A204.1 (cell line): ENCODE results near the gene ABHD16A.

Experiments used
- FAIRE-seq: peaks from 2 replicates; lab custom pipeline; 2012; peaks lifted over from hg19 to GRCh38; lab: Jason Lieb, UNC

The ABHD16A gene

GRCh38 chr6:31661262-31662123 lies 41.6 kb downstream of the ABHD16A start:
- no peak for FAIRE-seq

- no peak for FAIRE-seq
Measured at GRCh38 chr6:31660381-31661261, 42.5 kb downstream of the ABHD16A start, which contains the start of gene C6orf47. Gene C6orf47, minus strand, starts transcription at chr6:31660778. Its CDS starts 831 bp downstream, at chr6:31659947.

GRCh38 chr6:31659649-31660380 lies 43.3 kb downstream of the ABHD16A start:
- FAIRE-seq, result no peak

GRCh38 chr6:31658983-31659648 lies 44.0 kb downstream of the ABHD16A start:
- FAIRE-seq, result no peak

GRCh38 chr6:31658158-31658688 lies 44.9 kb downstream of the ABHD16A start:
- FAIRE-seq, result no peak

- no peak for FAIRE-seq
Measured at GRCh38 chr6:31657406-31658157, 45.5 kb downstream of the ABHD16A start.

- FAIRE-seq, result no peak
Measured at GRCh38 chr6:31655349-31656237, 47.5 kb downstream of the ABHD16A start, which contains the start of gene APOM. Gene APOM, plus strand, starts transcription at chr6:31655894. Its CDS starts 73 bp downstream, at chr6:31655967.

- FAIRE-seq, result no peak
Measured at GRCh38 chr6:31654574-31655348, 48.4 kb downstream of the ABHD16A start.

- peak; percentile 78 for FAIRE-seq
Measured at GRCh38 chr6:31652925-31653724, 50.0 kb downstream of the ABHD16A start.

- no peak for FAIRE-seq
Measured at GRCh38 chr6:31651602-31652191, 51.4 kb downstream of the ABHD16A start.

- no peak for FAIRE-seq
Measured at GRCh38 chr6:31645325-31645724, 57.8 kb downstream of the ABHD16A start.

GRCh38 chr6:31643818-31644454 lies 59.2 kb downstream of the ABHD16A start:
- FAIRE-seq, result no peak

- FAIRE-seq, result no peak
Measured at GRCh38 chr6:31642798-31643570, 60.1 kb downstream of the ABHD16A start.

GRCh38 chr6:31641370-31641769 lies 61.8 kb downstream of the ABHD16A start:
- no peak for FAIRE-seq

GRCh38 chr6:31640612-31641011 lies 62.5 kb downstream of the ABHD16A start:
- FAIRE-seq, result no peak

- FAIRE-seq, result no peak
Measured at GRCh38 chr6:31639449-31639861, 63.7 kb downstream of the ABHD16A start.
